NCI-H2171 (cell line): ENCODE measurements around the gene NCOA3.

Source experiments
- DNase-seq: peaks from one replicate; lab custom pipeline; 2025; lab: John Stamatoyannopoulos, UW

Gene NCOA3

DNA sequence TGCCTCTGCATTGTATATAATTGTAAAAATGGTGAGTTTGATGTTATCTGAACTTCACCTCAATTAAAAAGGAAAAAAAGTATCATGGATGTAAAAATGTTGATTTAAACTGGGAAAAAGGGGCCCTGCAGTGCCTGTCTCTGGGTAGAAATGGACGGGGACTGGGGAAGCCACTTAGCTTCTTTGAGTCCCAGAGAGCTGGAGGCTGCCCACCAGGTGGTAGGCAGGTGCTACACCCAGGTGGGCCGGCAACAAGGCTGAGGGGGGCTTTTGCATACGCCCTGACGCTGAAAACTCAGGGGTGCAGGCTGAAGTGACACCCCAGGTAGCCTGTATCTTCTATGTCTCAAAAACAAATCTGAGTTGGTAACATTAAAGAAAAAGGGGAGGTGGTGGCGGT lies 165.4 kb downstream of the NCOA3 start:
- DNase-seq, result no peak

DNA sequence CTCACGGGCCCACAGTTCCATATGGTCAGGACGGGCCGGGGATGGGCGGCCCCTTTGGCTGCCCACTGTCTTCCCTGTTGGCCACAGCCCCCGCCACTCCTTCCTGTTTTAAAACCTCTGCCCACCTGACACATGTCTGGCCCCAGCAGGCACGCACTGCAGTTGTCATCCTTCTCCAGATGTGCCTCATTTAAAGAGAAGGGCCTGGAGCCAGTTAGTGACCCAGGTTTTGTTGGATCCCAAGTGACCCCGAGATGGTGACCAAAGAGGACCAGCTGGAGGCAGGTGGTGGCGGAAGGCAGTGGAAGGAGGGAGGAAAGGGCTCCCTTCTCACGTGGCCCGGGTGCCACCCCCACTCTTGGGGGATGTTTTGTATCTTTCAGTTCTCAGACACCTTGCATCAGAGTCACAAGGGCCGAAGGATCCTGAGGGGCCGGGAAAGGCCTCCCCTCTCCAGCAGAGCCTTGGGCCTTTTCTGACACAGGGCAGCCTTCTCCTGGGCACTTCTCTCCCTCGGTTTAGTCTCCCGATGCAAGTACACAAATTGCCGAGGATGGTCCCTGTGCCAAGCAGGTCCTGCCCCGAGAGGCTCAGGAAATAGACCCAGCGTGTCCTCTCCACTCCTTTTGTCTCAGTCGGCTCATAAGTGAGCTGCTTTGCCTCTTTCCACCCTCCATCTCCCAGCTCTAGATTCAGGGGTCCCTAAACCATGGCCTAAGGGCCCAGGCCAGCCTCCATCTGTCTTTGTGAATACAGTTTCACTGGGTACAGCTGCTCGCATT lies 166.0 kb downstream of the NCOA3 start:
- no peak for DNase-seq

DNA sequence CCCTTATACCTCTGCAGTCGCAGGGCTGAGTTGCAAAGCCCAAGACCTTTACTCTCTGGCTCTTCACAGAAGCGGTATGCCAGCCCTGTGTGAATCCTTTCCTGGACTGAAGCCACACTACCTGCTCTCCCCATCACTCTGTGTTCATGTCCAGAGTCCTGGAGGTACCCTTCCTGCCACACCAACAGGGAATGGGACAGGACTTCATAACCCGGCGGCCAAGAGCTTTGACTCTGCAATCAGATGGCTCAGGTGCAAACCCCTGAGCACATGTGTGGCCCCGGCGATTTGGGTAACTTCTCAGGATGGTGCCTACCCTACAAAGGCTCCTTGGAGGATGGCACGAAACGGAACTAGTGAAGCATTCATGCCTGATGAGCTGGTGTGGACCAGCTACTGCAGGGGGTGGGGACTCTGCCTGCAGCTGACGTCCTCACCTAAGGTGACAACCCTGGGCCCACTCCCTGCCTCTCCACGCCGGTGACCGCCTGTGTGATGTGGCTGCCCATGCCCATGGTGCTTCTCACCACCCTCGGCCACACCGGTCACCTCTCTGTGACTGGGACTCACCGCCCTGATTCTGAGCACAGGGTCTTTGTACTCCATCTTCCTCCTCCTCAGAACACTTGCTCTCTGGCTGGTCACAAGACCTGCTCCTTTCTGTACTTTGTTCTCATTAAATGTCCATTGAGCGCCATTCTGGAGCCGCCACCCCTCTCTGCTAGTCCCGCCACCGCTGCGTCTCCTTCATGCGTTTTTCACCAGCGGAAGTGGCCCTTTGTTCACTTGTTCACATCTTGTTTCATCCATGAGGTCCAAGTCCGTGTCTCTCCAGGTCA lies 166.8 kb downstream of the NCOA3 start:
- DNase-seq, result no peak

DNA sequence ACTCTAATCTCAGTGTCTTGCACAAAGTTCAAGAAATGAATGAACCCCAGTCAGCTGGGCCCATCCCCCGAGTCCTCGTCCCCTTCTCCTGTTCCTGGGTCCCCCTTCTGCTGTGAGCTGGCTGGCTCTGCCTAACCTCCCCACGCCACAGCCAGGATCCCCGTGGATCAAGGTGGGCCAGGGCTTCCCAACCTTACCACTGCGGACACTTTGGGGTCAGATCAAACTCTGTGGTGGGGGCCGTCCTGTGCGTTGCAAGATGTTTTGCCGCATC lies 167.4 kb downstream of the NCOA3 start:
- DNase-seq, result no peak

DNA sequence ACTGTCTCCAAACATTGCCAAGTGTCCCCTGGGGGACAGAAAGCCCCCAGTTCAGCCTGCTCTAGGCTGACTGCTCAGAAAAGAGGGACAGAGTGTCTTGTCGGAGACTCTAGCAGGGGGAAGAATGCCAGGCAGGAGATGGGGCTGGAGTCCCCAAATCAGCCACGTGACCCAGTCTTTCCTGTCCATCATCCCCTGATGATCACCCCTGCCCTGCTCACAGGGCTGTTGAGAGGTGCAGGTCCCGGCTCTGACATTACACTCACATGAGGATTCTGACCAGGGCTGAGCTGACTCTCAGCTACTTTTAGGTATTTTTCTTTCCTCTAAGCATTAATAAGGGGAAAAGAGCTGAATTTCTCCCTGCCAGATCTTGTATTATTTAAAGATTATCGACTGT lies 167.8 kb downstream of the NCOA3 start:
- no peak for DNase-seq

DNA sequence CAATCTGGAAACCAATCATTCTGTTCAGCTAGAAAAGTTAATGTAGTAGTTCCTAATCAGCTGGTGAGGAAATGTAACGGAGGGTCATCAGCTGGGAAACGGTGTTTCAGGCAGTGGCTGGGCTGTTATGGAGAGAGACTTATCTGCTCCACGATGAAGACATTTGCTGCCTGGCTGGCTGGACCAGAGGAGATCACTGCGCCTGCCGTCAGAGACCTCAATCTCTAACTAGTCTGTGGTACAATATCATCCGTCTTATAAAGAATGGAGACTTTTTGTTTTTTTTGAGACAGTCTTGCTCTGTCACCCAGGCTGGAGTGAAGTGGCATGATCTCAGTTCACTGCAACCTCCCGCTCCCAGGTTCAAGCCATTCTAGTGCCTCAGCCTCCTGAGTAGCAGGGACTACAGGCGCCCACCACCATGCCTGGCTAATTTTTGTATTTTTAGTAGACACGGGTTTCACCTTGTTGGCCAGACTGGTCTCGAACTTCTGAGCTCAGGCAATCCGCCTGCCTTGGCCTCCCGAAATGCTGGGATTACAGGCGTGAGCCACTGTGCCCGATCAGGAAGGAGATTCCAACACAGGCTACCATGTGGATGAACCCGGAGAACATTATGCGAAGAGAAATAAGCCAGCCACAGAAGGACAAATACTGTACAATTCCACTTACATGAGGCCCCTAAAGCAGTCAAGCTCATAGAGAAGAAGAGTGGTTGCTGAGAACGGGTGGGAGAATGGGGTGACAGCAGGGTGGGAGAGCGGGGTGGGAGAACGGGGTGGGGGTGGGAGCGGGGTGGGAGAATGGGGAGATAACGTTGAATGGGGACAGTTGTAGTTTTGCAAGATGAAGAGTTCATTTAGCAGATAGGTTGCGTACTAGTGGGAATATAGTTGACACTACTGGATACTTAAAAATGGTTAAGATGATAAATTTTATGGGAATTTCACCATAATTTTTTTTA lies 168.5 kb downstream of the NCOA3 start:
- DNase-seq, result no peak

DNA sequence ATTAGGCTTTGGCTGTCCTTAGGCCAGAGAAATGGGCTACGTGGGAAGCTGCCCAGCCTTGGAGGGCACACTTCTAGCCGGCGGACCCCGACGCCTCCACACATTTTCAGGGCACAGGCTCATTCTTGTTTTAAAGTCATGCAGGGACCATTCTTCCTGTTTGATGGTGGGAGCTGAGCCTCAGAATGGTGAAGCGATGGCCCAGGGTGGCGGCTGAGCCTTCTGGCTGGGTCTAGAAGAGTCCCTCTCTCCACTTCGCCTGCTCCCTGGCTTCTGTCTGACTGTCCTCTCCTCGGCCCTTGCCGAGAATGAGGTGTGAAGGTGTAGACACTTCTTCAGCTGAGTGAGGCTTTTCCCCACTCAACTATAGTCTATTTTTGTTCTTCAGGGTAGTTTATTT lies 169.2 kb downstream of the NCOA3 start:
- no peak for DNase-seq

DNA sequence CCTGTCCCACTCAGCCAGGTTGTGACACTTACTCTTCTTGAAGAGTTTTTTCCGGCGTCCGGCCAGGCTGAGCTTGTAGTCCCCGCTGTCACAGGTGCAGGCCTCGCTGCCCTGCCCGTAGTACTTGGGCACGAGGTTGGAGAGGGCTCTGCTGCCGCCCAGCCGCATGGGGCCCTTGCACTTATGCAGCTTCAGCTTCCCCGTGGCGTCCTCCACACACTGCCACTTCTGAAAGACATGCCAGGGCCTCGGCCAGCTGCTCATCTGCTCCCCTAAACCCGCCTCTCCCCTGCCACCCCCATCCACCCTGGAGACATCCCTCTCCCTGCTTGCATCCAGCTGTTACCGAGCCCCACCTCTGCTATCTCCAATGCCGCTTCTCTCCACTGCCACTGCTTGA lies 170.5 kb downstream of the NCOA3 start:
- DNase-seq, result no peak

DNA sequence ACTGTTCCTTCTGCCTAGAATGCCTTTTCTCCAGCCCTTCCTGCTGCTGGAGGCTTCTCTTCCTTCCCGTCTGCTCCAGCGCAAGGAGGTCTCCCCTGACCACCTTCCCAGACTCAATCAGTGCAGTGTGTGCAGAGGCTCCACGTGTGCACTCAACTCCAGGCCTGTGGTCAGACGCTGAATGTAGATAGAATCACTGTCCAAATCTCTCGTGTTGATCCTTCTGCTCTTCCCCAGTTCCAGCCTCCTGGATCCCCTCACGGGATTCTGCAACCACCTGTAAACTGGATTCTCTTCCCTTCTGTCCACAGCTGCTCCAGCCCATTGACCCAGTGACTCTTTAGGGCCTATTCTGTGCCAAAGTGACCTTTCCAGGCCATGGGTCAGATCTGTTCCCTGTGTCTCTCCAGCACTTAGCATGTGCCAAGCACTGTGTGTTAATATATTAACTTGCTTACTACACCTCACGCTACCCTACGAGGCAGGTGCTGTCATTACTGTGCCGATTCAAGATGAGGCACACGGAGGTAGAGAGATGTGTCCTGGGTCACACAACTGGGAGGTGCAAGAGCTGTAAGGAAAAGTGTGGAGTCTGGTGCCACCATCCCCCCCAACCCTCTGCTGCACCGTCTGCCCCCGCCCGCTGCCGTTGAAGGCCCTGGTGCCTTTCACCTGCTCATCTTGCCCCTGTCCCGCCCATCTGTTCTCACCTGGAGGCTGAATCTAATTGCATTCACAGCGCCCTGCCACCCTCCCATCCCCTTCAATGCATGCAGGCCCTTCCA lies 171.4 kb downstream of the NCOA3 start:
- no peak for DNase-seq

DNA sequence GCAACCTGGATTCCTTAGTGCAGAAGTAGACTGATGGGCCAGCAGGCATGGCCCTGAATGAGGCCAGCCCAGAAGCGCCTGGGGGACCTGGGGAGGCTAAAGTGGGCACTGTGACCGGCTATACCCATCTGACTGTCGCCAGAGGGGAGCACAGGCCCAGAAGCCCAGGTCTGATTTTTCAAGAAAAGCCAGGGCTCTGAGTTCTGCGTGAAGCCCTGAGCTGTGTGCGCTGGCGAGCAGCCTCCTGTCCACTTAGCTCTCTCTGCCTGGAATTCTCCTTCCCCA lies 171.9 kb downstream of the NCOA3 start:
- no peak for DNase-seq

DNA sequence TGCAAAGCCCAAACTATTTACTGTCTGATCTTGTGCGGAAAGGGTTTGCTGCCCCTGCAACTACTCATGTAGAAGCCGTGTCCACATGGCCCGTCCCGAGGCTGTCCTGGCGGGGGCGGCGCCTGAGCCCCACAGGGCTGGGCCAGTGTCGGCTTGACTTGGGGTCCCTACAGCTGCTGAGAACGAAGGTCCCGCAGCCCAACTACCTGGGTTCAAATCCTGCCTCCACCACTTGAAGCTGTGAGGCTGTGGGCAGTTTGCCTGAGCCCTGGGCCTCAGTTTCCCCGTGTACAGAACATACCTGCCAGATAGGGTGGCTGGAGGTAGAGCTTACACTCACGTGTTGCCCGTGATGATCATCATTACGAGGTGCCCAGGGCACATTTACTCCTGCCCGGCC lies 172.5 kb downstream of the NCOA3 start:
- no peak for DNase-seq

DNA sequence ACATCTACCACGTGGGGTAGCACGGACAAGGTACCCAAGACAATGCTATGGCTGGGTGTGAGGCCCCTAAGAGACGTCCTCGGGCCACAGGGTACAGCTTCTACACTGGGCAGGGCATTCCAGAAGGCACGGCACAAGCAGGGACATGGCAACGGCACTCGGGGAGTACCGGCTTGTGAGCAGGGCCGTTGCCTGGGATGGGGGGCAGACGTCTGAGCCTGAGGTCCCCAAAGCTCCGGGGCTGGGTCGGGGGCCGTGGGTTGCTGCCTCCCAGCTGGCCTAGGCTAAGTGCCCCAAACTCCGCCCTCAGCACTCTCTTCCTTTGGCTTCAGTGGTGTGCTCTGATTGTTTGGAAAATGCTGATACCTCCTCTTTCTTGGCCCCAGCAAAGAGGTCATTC lies 173.0 kb downstream of the NCOA3 start:
- no peak for DNase-seq

DNA sequence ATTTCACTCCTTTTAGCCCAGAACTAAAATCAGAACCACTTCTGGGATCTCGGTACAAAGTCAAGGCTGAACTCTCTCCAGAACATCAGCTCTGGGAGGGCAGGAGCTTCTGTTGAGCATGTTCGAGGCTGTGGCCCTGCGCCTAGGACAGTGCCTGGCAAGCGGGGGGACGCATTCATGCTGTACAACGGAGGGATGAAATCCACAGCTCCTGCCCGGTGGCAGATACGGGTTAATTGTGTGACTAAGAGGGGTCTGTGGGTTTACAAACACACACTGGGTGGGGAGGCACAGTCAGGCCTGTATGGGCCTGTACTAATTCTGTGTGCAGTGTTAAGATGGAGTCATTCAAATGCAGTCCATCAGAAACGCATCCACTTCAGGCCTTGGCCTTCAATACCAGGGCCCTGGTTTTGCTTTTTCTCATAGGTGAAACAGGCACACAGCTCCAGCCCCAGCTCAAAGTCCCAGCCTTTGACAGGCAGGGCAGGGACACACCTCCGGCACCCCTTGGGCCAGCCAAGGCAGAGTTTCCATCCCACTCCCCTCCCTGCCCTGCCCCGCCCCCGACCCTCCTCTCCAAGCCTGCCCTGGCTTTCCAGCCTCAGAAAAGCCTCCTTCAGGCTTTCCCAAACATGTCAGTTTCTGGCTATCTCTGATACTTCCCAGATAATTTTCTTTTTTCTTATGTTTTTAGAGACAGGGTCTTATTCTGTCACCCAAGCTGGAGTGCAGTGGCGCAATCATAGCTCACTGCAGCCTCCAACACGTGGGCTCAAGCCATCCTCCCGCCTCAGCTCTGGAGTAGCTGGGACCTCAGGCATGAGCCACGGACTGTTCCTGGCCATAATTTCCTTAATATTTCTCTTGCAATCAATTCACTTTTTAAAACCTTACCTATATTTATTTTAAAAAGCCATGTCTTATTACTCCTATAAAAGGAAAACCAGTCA lies 173.8 kb downstream of the NCOA3 start:
- no peak for DNase-seq

DNA sequence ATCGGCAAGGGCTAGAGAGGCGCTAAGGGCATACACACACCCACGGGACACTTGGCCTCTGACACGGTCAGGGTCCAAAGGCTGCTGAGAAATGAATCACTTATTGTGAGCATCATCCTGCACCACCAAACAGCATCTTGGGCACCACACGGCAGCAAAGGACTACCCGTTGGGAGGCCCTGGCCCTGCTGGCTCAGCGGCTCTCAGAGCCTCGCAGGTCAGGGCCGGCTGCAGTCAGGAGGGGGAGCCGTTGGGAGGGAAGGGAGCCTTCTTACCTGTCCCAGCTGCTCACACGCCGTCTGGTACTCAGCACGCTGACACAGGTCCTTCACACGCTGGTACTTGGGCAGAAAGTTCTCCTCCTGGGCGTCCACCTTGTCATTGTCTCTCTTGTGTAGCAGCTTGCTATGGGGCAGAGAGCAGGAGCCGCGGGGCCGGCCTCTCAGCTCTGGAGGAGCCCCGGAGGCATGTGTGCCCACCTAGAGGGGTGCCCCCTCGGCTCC lies 174.6 kb downstream of the NCOA3 start:
- DNase-seq, result no peak

DNA sequence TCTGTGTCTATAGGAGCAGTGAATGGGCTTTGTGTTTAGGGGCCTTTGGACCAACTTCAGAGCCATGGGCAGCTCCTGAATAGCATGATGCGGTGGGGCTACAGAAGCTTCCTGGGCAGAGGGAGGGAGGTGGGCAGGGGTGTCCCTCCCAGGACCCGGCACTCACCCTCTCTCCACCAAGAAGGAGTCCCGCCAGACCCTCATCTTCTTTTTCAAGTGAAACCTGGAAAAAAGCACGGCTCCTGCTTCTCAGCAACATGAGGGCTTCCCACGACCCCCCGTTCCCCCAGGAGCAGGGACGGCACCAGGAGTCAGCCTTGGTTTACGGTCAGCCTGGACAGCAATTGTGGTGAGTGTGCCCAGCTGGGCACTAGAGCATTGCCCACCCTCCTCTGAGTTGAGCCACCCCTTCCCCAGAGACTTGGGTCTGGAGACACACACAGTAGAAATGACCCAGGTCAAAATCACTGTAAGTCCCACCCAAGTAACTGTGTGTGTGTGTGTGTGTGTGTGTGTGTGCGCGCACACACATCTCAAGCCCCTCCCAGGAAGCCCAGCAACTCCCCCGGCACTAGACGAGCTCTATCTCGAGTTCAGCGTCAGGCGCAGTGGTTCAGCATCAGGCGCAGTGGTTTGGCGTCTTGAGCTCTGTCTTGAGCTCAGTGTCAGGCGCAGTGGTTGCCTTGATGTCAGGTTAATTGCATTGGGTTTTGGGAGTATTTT lies 175.4 kb downstream of the NCOA3 start:
- DNase-seq, result no peak

DNA sequence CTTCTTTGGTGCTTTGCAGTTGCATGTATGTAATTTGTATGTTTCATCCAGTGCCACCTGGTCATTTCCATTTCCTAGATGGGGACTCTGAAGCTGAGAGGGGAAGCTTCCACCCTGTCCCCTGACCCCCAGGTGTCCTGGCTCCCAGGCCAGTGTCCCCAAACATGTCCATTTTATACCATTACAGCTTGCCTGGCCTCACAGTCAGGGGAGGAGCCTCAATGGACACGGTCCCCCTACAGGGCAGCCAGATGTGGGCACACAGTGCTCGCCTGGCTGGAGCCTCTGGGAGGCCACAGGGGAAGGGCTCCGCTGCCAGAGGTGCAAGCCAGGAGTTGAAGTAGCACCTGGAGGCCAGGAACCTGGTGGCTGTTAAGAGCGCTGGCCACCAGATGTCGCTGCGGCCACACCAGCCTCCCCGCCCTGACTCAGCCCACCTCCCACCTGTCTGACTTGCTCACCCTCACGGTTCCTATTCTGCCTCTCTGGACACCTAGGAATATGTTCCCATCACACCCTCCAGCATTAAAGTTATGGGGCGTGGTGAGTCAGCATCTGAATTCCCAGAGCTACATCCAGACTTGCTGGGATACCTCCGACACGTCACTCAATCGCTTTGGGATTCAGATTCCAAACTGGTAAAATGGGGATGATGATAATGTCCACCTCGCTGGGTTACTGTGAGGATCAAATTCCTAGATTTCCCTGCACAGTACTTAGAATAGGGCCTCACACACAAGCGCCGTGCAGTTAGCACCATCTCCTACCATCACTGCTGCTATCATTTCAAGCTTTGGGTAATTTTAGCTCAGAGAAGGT lies 176.2 kb downstream of the NCOA3 start:
- peak; percentile 71 for DNase-seq

DNA sequence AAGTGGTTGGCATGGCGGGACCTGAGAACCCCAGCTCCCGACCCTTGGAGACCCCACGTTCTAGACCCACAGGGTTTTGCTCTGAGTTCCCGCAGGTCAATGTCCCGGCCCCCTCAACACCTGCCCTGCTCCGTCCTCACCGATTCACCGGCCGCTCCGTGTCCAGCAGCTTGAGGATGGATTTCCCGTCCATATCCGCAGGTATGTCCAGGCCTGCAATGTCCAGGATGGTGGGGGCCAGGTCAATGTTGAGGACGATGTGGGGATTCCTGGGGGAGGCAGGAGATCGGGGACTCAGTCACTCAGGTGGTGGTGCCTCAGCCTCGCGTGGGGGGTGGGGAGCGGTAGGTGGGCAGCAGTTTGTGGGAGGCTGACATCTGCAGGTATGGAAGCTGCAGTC lies 176.8 kb downstream of the NCOA3 start:
- no peak for DNase-seq

DNA sequence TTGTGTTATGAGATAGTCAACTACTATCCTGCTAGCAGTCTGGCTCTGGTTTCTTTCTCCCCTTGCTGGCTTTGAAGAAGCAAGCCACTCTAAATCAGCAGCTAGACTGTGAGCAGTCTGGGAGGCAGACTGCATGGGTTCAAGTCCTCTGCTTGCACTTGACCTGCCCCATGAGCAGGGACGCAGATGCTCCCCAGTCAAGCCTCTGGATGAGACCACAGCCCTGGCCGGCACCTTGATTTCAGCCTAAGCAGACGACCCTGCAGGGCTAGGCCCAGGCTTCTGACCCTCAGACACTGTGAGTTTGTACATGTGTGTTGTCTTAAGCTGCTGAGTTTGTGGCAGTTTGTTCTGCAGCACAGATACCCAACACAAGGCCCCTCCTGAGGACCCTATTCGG lies 177.8 kb downstream of the NCOA3 start:
- no peak for DNase-seq
